Stomach smooth muscle (tissue), 2 donors: Measurements from ENCODE around the gene UPK2.
A peak's percentile ranks its signal among the peaks of the same experiment; 100 is the strongest.

Source experiments
- H3K27ac ChIP-seq: one replicate; pipeline ENCODE4 v1.7.0; 2013; ENCODE audit warnings: mild to moderate bottlenecking, low read length, inconsistent platforms
- H3K27me3 ChIP-seq, 2 donors: one replicate each; pipeline ENCODE4 v1.7.0; 2013; ENCODE audit warnings: low read length in 2 of 2; ENCODE audit not compliant: insufficient read depth in 2 of 2, control insufficient read depth in 1 of 2
- H3K36me3 ChIP-seq, 2 donors: one replicate each; pipeline ENCODE4 v1.7.0; 2013; ENCODE audit warnings: low read length in 2 of 2; ENCODE audit not compliant: control insufficient read depth in 2 of 2, insufficient read depth in 2 of 2
- H3K4me1 ChIP-seq: one replicate; pipeline ENCODE4 v1.7.0; 2013; ENCODE audit warnings: low read length; ENCODE audit not compliant: control insufficient read depth, insufficient read depth
- H3K4me3 ChIP-seq, 2 donors: one replicate each; pipeline ENCODE4 v1.7.0; 2013; ENCODE audit warnings: low read length in 2 of 2
- H3K9ac ChIP-seq, 2 donors: one replicate each; pipeline ENCODE4 v1.7.0; 2013; ENCODE audit warnings: low read length in 2 of 2, mild to moderate bottlenecking in 1 of 2
- H3K9me3 ChIP-seq, 2 donors: one replicate each; pipeline ENCODE4 v1.7.0; 2013; ENCODE audit warnings: low read length in 2 of 2; ENCODE audit not compliant: control insufficient read depth in 2 of 2
- donor health status: healthy.
- donor health status: Pancreatic carcinoma.

Gene UPK2

GRCh38 chr11:118928870-118929500 lies 27.1 kb upstream of the UPK2 start:
- H3K4me1 ChIP-seq, result peaks cover 50% of the 10 kb centered on the region
- no peaks in the 10 kb centered on the region for H3K9me3 ChIP-seq
- no peaks in the 10 kb centered on the region for H3K36me3 ChIP-seq
- H3K27ac ChIP-seq, result peak overlapping the region; percentile 91
- H3K9ac ChIP-seq, result peak overlapping the region; percentile 71 to 77
- peak overlapping the region; percentile 84 to 88 for H3K4me3 ChIP-seq
- H3K27me3 ChIP-seq, result no peaks in the 10 kb centered on the region

- Histone ChIP-seq H3K27ac (peak overlapping the region; percentile 91), H3K9me3 (no peaks in the 10 kb centered on the region), H3K27me3 (no peaks in the 10 kb centered on the region), H3K36me3 (no peaks in the 10 kb centered on the region), H3K4me3 (peak overlapping the region; percentile 84 to 88), H3K9ac (peak overlapping the region; percentile 68 to 72), H3K4me1 (peaks cover 50% of the 10 kb centered on the region)
These were observed 26.5 kb upstream of the UPK2 start for GRCh38 chr11:118929501-118930093.

GRCh38 chr11:118930094-118930712 lies 25.9 kb upstream of the UPK2 start:
- H3K9ac ChIP-seq, result peak overlapping the region; percentile 68 to 72

GRCh38 chr11:118931571-118931970 lies 24.5 kb upstream of the UPK2 start:
- no peak overlapping the region for H3K27ac ChIP-seq
- H3K9me3 ChIP-seq, result no peaks in the 10 kb centered on the region
- no peaks in the 10 kb centered on the region for H3K27me3 ChIP-seq
- H3K4me1 ChIP-seq, result peaks cover 43% of the 10 kb centered on the region
- no peak overlapping the region for H3K9ac ChIP-seq
- H3K4me3 ChIP-seq, result no peak overlapping the region
- no peaks in the 10 kb centered on the region for H3K36me3 ChIP-seq

More at GRCh38 chr11:118930094-118930712, 25.9 kb upstream of the UPK2 start:
- no peaks in the 10 kb centered on the region for H3K36me3 ChIP-seq
- no peaks in the 10 kb centered on the region for H3K9me3 ChIP-seq
- peak overlapping the region; percentile 84 to 88 for H3K4me3 ChIP-seq
- peaks cover 50% of the 10 kb centered on the region for H3K4me1 ChIP-seq
- H3K27me3 ChIP-seq, result no peaks in the 10 kb centered on the region
- peak overlapping the region; percentile 91 for H3K27ac ChIP-seq

GRCh38 chr11:118933486-118933885 lies 22.6 kb upstream of the UPK2 start:
- peak overlapping the region; percentile 23 to 36 for H3K9ac ChIP-seq

GRCh38 chr11:118935376-118935775 lies 20.7 kb upstream of the UPK2 start:
- H3K27ac ChIP-seq, result no peak overlapping the region
- no peaks in the 10 kb centered on the region for H3K27me3 ChIP-seq
- peaks cover 14% of the 10 kb centered on the region for H3K4me1 ChIP-seq
- no peaks in the 10 kb centered on the region for H3K36me3 ChIP-seq
- no peaks in the 10 kb centered on the region for H3K9me3 ChIP-seq
- no peak overlapping the region for H3K9ac ChIP-seq
- no peak overlapping the region for H3K4me3 ChIP-seq

More at GRCh38 chr11:118933486-118933885, 22.6 kb upstream of the UPK2 start:
- Histone ChIP-seq H3K9me3 (no peaks in the 10 kb centered on the region), H3K4me3 (peak overlapping the region in 1 of 2 donors; percentile 40), H3K27me3 (no peaks in the 10 kb centered on the region), H3K36me3 (no peaks in the 10 kb centered on the region), H3K4me1 (peaks cover 25% of the 10 kb centered on the region), H3K27ac (peak overlapping the region; percentile 80)

- no peak overlapping the region for H3K27ac ChIP-seq
- H3K9ac ChIP-seq, result no peak overlapping the region
- H3K4me3 ChIP-seq, result no peak overlapping the region
- H3K36me3 ChIP-seq, result no peaks in the 10 kb centered on the region
- no peaks in the 10 kb centered on the region for H3K4me1 ChIP-seq
- H3K27me3 ChIP-seq, result no peaks in the 10 kb centered on the region
- no peaks in the 10 kb centered on the region for H3K9me3 ChIP-seq
These were observed 17.4 kb upstream of the UPK2 start for GRCh38 chr11:118938491-118939403.

- no peaks in the 10 kb centered on the region for H3K27me3 ChIP-seq
- H3K9me3 ChIP-seq, result no peaks in the 10 kb centered on the region
- no peaks in the 10 kb centered on the region for H3K4me1 ChIP-seq
- no peak overlapping the region for H3K4me3 ChIP-seq
- no peak overlapping the region for H3K9ac ChIP-seq
- H3K27ac ChIP-seq, result no peak overlapping the region
- no peaks in the 10 kb centered on the region for H3K36me3 ChIP-seq
These were observed 16.6 kb upstream of the UPK2 start for GRCh38 chr11:118939404-118939915.

- H3K27me3 ChIP-seq, result no peaks in the 10 kb centered on the region
- H3K27ac ChIP-seq, result no peak overlapping the region
- H3K4me1 ChIP-seq, result no peaks in the 10 kb centered on the region
- H3K36me3 ChIP-seq, result no peaks in the 10 kb centered on the region
- H3K9ac ChIP-seq, result no peak overlapping the region
- no peaks in the 10 kb centered on the region for H3K9me3 ChIP-seq
- H3K4me3 ChIP-seq, result no peak overlapping the region
These were observed 16.0 kb upstream of the UPK2 start for GRCh38 chr11:118939953-118940598.

- no peaks in the 10 kb centered on the region for H3K9me3 ChIP-seq
- no peaks in the 10 kb centered on the region for H3K27me3 ChIP-seq
- no peak overlapping the region for H3K4me3 ChIP-seq
- no peaks in the 10 kb centered on the region for H3K36me3 ChIP-seq
- no peak overlapping the region for H3K9ac ChIP-seq
- H3K27ac ChIP-seq, result no peak overlapping the region
- H3K4me1 ChIP-seq, result no peaks in the 10 kb centered on the region
These were observed 9.0 kb upstream of the UPK2 start for GRCh38 chr11:118947091-118947490.
